Loucy (cell line): ENCODE data around the gene AKAP6.

Experiments
- EZH2phosphoT487 ChIP-seq: fragments of 200-600 bp; IDR thresholded peaks from 2 replicates; pipeline ENCODE4 v1.6.1; 2018; ENCODE audit warnings: antibody characterized with exemption, mild to moderate bottlenecking, moderate library complexity, borderline replicate concordance
- TF ChIP-seq, protein P1 (sequence below): fragments of 200-600 bp; sonication (generic); conservative IDR thresholded peaks from 2 replicates; pipeline ENCODE4 v1.5.1; 2014; ENCODE audit warnings: mild to moderate bottlenecking, antibody characterized with exemption, low read length

DNA sequence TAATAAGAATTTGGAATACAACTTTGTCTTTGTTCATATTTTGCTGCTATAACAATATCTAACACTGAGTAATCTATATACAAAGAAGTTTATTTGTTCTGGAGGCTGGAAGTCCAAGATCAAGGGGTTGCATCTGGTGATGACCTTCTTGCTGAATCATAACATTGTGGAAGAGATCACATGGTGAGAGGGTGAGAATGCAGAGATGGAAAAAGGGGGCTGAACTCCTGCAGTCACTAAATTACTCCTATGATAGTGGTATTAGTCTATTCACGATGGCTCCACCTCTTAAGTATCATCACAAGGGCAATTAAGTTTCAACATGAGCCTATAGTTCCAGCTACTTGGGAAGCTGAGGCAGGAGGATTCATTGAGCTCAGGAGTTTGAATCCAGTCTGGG, 4.5 kb upstream of the AKAP6 start:
- TF ChIP-seq, protein P1, sequence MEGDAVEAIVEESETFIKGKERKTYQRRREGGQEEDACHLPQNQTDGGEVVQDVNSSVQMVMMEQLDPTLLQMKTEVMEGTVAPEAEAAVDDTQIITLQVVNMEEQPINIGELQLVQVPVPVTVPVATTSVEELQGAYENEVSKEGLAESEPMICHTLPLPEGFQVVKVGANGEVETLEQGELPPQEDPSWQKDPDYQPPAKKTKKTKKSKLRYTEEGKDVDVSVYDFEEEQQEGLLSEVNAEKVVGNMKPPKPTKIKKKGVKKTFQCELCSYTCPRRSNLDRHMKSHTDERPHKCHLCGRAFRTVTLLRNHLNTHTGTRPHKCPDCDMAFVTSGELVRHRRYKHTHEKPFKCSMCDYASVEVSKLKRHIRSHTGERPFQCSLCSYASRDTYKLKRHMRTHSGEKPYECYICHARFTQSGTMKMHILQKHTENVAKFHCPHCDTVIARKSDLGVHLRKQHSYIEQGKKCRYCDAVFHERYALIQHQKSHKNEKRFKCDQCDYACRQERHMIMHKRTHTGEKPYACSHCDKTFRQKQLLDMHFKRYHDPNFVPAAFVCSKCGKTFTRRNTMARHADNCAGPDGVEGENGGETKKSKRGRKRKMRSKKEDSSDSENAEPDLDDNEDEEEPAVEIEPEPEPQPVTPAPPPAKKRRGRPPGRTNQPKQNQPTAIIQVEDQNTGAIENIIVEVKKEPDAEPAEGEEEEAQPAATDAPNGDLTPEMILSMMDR = no peak
- TF ChIP-seq EZH2phosphoT487 = no peak
